NT2/D1 (cell line): ENCODE results near the gene ALDH16A1.

ENCODE experiments used
- SUZ12 ChIP-seq: IDR thresholded peaks from 2 replicates; pipeline ENCODE4 v1.6.1; 2011; ENCODE audit not compliant: insufficient read length, insufficient read depth; ENCODE audit errors: extremely low read depth
- ZNF274 ChIP-seq: IDR thresholded peaks from 2 replicates; pipeline ENCODE4 v1.6.1; 2011; ENCODE audit warnings: mild to moderate bottlenecking, low read depth, low read length

- no peak for TF ChIP-seq ZNF274
- no peak for TF ChIP-seq SUZ12
These were observed 37.4 kb downstream of the ALDH16A1 start for GRCh38 chr19:49490287-49491029.
